GM18502 (cell line): ENCODE results near the gene TMEM248.
"Not testable (repeated sequence)": the region's sequence is repeated elsewhere in the genome, so short reads cannot be mapped to it uniquely, and the experiment has no call there.

Experiments
- ATAC-seq: cut with Tn5 transposase; IDR thresholded peaks from one replicate; pipeline ENCODE4 v1.9.1; 2021; ENCODE audit warnings: mild to moderate bottlenecking; ENCODE audit not compliant: unreplicated experiment, poor library complexity

TMEM248 gene

GRCh38 chr7:66920769-66921395, at the start of gene TMEM248:
TSS of gene TMEM248 (plus strand) at chr7:66921225. CDS start at chr7:66941866, 20,641 bp downstream.
- ATAC-seq, result peak; percentile 89

GRCh38 chr7:66873476-66873875, 47.5 kb upstream of the TMEM248 start:
- ATAC-seq, result no peak

- peak; percentile 98 for ATAC-seq
These were observed 43.3 kb upstream of the TMEM248 start for GRCh38 chr7:66877577-66878300.

- ATAC-seq, result not testable (repeated sequence)
These were observed 42.7 kb upstream of the TMEM248 start for GRCh38 chr7:66878301-66878685.

- ATAC-seq, result no peak
These were observed 41.0 kb upstream of the TMEM248 start for GRCh38 chr7:66880053-66880452.

GRCh38 chr7:66880577-66880976, 40.4 kb upstream of the TMEM248 start:
- not testable (repeated sequence) for ATAC-seq

- ATAC-seq, result no peak
These were observed 37.3 kb upstream of the TMEM248 start for GRCh38 chr7:66883716-66884115.

- not testable (repeated sequence) for ATAC-seq
These were observed 36.5 kb upstream of the TMEM248 start for GRCh38 chr7:66884556-66884955.

- peak; percentile 79 for ATAC-seq
These were observed 34.9 kb upstream of the TMEM248 start for GRCh38 chr7:66886152-66886551.

- ATAC-seq, result not testable (repeated sequence)
These were observed 32.8 kb upstream of the TMEM248 start for GRCh38 chr7:66888223-66888622.

GRCh38 chr7:66894463-66895080, 26.5 kb upstream of the TMEM248 start:
- no peak for ATAC-seq

GRCh38 chr7:66896441-66896840, 24.6 kb upstream of the TMEM248 start:
- ATAC-seq, result no peak

GRCh38 chr7:66899552-66900280, 21.3 kb upstream of the TMEM248 start:
- no peak for ATAC-seq

- ATAC-seq, result no peak
These were observed 18.8 kb upstream of the TMEM248 start for GRCh38 chr7:66901941-66902843.

GRCh38 chr7:66902844-66903180, 18.2 kb upstream of the TMEM248 start:
- no peak for ATAC-seq

- ATAC-seq, result no peak
These were observed 17.5 kb upstream of the TMEM248 start for GRCh38 chr7:66903360-66904062.

GRCh38 chr7:66904063-66904593, 16.9 kb upstream of the TMEM248 start:
- ATAC-seq, result no peak

GRCh38 chr7:66905278-66905677, 15.7 kb upstream of the TMEM248 start:
- ATAC-seq, result no peak

GRCh38 chr7:66905689-66906088, 15.3 kb upstream of the TMEM248 start:
- no peak for ATAC-seq
